SK-N-MC (cell line): ENCODE measurements around the gene PCDH15.

ENCODE experiments used
- EZH2 ChIP-seq: fragments of 200-600 bp; sonication (generic); IDR thresholded peaks from one replicate; pipeline ENCODE4 v1.6.1; 2017; ENCODE audit warnings: antibody characterized with exemption
- POLR2AphosphoS5 ChIP-seq: IDR thresholded peaks from 2 replicates; pipeline ENCODE4 v1.6.1; 2012; ENCODE audit warnings: mild to moderate bottlenecking, low read depth, low read length, borderline replicate concordance

GRCh38 chr10:54194806-54195205 is 606.2 kb downstream of the PCDH15 start:
- TF ChIP-seq POLR2AphosphoS5, result no peak
- no peak for TF ChIP-seq EZH2
